HG03159 (cell line): ENCODE data around the gene CDX2.
"Not testable (repeated sequence)": the region's sequence is repeated elsewhere in the genome, so short reads cannot be mapped to it uniquely, and the experiment has no call there.

Source experiments
- ATAC-seq: cut with Tn5 transposase; IDR thresholded peaks from one replicate; pipeline ENCODE4 v1.9.1; 2021; ENCODE audit warnings: mild to moderate bottlenecking, moderate library complexity; ENCODE audit not compliant: unreplicated experiment

The CDX2 gene

DNA sequence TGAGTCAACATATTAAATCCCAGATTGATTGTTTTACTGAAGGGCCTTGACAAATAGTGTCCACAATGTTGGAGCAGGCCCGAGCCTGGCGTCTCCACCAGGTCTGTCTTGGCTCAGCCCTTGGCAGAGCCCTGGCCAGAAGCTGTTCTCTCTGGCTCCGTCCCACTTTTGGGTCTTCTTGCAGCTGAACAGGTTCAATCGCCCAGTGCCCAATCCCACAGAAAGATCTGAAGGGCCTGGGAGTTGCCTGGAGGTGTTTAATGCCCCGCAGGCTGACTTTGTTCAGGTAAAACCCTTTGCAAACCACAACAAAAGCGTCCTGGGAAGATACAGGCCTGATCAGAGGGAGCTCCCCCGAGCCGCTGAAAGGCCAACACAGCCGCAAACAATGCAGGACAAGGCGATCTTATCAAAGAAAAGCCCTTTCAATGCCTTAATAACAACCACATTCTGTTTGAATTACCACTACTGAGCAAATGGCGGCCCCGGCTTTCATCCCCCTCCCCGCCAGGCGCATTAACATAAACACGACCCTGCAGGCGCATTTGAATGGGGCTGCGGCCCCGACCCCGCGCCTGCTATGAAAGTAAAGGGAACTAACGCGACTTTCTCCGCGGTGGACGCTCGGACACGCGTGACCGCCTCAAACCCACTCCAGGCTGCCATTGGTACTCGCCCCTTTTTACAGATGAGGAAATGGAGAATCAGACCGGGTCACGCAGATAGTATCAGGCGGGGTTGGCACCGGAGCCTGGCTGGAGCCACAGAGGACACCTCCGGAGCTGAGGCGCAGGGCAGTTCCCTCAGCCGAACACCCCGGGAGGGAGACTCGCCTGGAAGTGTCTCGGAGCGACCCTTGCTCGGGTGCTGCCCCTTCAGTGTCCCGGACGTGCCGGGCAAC is 3.1 kb downstream of the CDX2 start:
- ATAC-seq: no peak

- no peak for ATAC-seq
These were observed 3.8 kb downstream of the CDX2 start for GRCh38 chr13:27965343-27965739.

DNA sequence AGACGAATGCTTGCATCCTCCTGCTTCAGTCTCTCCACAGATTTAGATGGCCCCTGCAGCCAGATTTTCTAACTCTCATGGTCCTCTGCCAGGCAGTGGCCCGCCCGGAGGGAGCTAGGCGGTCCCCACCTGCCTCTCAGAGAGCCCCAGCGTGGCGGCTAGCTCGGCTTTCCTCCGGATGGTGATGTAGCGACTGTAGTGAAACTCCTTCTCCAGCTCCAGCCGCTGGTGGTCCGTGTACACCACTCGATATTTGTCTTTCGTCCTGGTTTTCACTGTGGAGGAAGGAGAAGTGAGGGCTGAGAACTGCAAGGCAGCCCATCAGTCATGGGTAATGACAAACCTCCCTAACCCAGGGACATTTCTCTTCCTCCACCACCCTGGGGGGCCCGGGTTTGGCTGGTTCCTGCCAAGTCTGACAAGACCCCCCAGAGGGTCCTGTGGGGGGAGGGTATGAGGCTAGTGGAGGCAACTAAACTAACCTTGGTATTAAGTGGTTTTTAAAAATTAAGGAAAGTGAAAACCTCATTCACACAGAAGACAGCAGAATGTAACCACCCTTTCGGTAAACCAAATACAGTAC is 4.3 kb downstream of the CDX2 start:
- ATAC-seq: no peak

DNA sequence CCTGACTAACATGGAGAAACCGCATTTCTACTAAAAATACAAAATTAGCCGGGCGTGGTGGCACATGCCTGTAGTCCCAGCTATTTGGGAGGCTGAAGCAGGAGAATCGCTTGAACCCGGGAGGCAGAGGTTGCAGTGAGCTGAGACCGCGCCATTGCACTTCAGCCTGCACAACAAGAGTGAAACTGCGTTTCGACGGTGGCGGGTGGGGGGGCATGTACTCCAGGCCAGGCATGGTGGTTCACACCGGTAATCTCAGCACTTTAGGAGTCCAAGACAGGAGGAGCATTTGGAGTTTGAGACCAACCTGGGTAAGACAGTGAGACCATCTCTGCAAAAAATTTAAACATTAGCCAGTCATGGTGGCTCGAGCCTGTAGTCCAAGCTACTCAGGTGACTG is 4.9 kb downstream of the CDX2 start:
- not testable (repeated sequence) for ATAC-seq

DNA sequence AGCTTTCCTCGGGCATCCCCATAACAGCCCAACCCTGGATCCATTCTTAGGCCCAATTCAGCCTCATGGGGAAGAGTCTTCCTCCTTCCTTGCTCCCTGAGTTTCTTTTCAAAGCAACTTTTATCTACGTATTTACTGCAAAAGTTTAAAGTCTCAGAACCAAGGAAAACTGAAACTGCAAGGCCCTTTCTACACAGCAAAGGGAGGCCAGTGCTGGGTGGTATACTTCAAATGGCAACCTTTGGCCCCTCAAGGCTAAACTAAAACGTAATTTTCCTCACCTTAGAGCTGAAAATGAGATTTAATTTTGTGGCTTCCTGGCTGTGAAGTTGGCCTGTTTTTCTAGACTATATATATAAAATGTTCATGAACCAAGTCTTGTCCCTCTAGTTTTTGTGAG is 5.6 kb downstream of the CDX2 start:
- no peak for ATAC-seq

GRCh38 chr13:27962982-27963381 is 6.1 kb downstream of the CDX2 start:
- ATAC-seq: no peak

DNA sequence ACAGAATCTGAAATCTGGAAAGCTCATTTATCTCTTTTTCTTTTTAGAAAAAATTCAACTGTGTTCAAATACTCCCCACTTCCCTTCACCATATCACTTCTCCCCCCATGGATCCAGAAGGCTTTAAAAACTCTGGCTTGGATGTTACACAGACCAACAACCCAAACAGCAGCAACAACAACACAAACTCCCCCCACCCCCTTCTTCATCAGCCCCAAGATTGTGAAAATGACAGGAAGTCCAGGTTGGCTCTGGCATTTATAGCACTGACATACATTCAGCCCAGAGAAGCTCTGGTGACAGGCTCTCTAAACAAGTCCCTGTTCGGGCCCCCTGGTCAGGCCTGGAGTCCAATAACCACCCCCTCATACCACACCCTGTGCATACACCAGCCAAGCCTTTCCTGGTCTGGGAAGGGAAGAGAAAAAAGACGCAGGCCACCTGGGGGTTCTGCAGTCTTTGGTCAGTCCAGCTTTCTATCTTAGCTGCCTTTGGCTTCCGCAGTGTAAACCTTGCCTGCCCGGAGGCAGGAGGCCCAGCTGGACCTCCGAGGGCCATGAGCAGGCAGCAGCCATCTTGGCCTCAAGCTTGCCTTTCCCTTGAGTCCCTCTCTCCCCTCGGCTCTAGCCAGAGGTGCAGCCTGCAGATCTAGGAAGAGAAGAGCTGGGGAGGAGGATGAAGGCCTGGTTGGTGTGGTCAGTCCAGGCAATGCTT is 6.8 kb downstream of the CDX2 start:
- no peak for ATAC-seq

- no peak for ATAC-seq
These were observed 7.7 kb downstream of the CDX2 start for GRCh38 chr13:27961227-27962085.

- ATAC-seq: peak; percentile 49
These were observed 8.5 kb downstream of the CDX2 start for GRCh38 chr13:27960362-27961226.

- no peak for ATAC-seq
These were observed 9.1 kb downstream of the CDX2 start for GRCh38 chr13:27959976-27960361.

DNA sequence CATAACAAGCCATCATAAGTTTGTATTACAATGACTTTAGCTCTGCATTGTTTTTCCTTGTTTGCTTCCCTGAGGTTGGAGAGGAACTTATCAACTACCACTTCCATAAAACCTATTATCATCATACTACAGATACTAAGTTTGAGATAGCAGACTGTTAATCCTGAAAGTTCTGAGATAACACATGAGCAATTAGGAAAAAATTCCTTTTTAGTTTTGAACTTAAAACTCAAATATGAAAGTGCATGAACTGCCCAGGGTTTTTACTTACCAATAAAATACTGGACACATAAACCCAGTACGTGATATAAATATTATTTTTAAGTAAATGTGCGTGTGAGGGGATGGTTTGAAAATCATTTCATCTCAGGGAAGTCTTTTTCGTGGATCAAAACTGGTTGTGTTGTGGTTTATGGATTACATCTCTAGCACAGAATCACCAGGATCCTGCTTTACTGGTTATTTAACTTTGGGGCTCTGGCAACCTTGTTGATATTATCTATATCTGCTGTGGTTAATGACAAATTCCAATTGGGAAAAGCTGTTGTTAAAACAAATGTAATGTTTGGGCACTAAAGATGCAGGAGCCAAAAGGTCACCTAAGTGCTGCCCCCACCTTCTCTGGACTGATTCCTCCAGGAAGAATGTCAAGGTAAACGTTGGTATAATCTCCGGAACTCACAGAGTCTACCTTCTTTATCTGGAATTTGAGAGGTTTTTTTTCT is 12.4 kb downstream of the CDX2 start:
- no peak for ATAC-seq

DNA sequence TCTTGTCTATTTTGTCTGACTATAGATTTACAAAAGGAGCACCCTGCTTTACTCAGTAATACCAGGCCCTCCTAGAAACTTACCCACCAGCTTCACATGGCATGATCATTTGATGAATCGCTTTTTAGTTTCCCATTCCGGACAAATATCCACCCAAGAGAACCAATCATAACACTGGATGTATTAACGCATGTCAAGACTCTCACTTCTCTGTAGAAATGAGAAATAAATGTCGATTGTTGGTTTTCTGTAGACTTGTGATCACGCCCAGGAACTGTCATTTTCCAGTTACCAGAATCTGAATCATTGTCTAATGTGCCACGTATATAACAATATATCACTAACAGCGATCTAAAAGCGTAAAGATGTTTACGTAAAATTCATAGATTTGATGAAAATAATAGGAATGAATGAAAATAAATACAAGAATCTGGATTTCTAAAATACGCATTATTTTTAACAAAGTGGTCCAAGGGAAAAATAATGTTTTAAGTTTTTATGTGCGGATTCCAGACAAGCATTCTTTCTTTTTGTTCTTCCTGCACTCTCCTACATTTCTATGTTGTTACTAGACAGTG is 14.0 kb downstream of the CDX2 start:
- no peak for ATAC-seq

DNA sequence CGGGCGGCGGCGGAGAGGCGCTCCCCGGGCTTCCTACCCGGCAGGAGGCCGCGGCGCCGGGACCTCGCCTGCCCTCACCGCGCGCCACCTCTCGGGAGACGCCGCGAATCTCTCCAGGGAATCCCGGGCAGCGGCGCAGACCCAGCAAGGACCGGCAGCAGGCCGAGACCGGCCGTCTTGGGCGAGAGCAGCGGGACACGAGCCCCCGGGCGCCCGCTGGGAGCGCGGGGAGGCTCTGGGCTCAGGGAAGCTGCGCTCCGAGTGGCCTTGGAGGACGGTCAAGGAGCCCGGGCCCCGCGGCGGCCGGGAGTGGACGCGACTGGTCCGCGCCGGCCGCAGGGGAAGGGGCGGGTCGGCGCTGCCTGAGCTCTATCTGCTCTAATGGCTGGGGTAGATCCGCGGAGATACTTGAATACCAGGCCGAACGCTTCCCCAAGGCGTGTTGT is 14.7 kb downstream of the CDX2 start:
- ATAC-seq: peak; percentile 31

GRCh38 chr13:27953676-27954405 is 15.3 kb downstream of the CDX2 start:
- ATAC-seq: peak; percentile 87

DNA sequence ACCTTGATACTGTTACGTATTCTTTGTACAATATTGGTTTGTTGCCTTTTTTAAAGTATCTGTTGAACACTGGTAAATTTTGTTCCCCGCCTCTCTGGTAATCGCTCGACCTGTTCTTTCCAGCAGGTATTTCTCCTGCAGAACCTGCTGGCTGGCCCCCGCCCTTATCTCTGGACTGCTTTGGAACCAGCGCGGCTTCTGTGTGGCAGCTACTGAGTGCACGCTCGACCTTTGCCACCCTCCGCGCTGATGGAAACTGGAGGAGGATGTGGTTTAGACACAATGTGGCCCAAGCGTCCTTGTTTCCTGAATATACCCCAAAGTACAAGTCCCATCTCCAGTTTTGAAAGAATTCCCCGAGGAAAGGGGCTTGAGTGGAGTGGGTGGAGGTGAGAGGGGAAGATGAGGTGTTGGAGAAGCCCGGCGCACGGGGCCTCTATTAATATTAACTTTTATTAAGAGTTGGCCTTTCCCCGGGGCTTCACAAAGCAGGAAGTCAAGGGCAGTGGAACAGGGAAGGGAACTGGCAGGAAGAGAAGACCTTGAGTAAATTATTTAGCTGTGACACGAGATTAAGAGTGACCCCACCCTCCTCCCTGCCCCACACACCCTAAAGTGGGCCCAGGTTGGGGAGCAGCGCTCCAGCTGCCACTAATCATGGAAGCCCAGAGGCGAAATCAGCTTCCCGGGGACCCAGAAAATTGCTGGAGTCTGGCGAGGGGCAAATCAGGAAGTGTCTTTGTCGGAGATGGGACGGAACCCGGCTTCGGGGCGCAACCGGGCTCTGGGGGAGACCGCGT is 16.0 kb downstream of the CDX2 start:
- ATAC-seq: peak; percentile 7

GRCh38 chr13:27942972-27943371 is 26.1 kb downstream of the CDX2 start:
- no peak for ATAC-seq

DNA sequence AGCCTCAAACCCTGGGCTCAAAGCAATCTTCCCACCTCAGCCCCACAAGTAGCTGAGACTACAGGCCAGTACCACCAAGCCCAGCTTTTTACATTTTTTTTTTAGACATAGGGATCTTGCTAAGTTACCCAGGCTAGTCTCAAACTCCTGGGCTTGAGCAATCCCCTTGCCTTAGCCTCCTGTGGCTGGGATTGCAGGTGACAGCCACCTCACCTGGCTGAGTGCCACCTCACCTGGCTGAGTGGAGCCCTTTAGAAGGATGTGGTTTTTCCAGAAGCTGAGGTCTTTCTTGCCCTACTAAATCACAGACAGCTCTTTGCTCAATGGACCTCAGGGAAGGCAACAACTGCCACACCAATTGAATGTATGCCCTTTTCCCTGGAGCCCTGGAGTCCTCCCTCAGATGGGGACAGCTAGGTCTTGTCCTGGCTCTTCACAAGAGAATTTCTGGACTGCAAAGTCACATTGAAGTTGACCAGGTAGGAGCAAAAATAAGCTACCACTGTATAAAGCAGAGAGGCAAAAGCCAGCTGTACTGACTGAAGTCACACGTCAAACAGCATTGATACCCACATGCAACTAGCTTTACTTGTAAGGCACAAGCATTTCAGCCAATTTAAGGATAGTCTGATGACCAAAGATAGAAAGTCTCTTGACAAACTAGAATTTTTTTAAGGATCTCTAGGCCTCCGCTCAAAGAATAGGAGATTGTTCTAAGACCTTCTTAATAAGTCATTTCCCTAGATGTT is 35.4 kb downstream of the CDX2 start:
- no peak for ATAC-seq
